ENCODE results near the gene SNX10.
"Not testable (repeated sequence)": the region's sequence is repeated elsewhere in the genome, so short reads cannot be mapped to it uniquely, and the experiment has no call there.

The SNX10 gene

GRCh38 chr7:26291699-26292538 lies at the start of gene SNX10:
Gene SNX10 (plus strand): TSS chr7:26291862. CDS start chr7:26346443, 54,581 bp downstream.
- DNase-seq = no peak

GRCh38 chr7:26245150-26245549 lies 46.5 kb upstream of the SNX10 start:
- DNase-seq = no peak

GRCh38 chr7:26250239-26250638 lies 41.4 kb upstream of the SNX10 start:
- no peak for DNase-seq

- not testable (repeated sequence) for DNase-seq
Measured at GRCh38 chr7:26261866-26262265, 29.8 kb upstream of the SNX10 start.

GRCh38 chr7:26265065-26265464 lies 26.6 kb upstream of the SNX10 start:
- DNase-seq = no peak

- DNase-seq = no peak
Measured at GRCh38 chr7:26265499-26266075, 26.1 kb upstream of the SNX10 start.

- DNase-seq = no peak
Measured at GRCh38 chr7:26267601-26268166, 24.0 kb upstream of the SNX10 start.

- no peak for DNase-seq
Measured at GRCh38 chr7:26275213-26275612, 16.4 kb upstream of the SNX10 start.

GRCh38 chr7:26278770-26279169 lies 12.9 kb upstream of the SNX10 start:
- no peak for DNase-seq

- no peak for DNase-seq
Measured at GRCh38 chr7:26279405-26279804, 12.3 kb upstream of the SNX10 start.

GRCh38 chr7:26280097-26280496 lies 11.6 kb upstream of the SNX10 start:
- DNase-seq = no peak

- DNase-seq = no peak
Measured at GRCh38 chr7:26280723-26281122, 10.9 kb upstream of the SNX10 start.

GRCh38 chr7:26284477-26284876 lies 7.2 kb upstream of the SNX10 start:
- no peak for DNase-seq

- DNase-seq = peak; percentile 29 to 45
Measured at GRCh38 chr7:26284995-26285632, 6.5 kb upstream of the SNX10 start.

GRCh38 chr7:26286157-26286556 lies 5.5 kb upstream of the SNX10 start:
- no peak for DNase-seq

GRCh38 chr7:26288126-26288525 lies 3.5 kb upstream of the SNX10 start:
- DNase-seq = not testable (repeated sequence)

- DNase-seq = no peak
Measured at GRCh38 chr7:26291251-26291650, 411 bp upstream of the SNX10 start.

- no peak for DNase-seq
Measured at GRCh38 chr7:26292768-26293560, 1.3 kb downstream of the SNX10 start.

GRCh38 chr7:26293569-26294308 lies 2.1 kb downstream of the SNX10 start:
- DNase-seq = no peak

- DNase-seq = no peak
Measured at GRCh38 chr7:26295015-26295414, 3.4 kb downstream of the SNX10 start.

- DNase-seq = no peak
Measured at GRCh38 chr7:26295586-26295985, 3.9 kb downstream of the SNX10 start.

- DNase-seq = no peak
Measured at GRCh38 chr7:26298472-26299058, 6.9 kb downstream of the SNX10 start.

Measured in SHP77 (cell line).